GM18907 (cell line): Measurements from ENCODE around the gene KIF13A.
"Not testable (repeated sequence)": the region's sequence is repeated elsewhere in the genome, so short reads cannot be mapped to it uniquely, and the experiment has no call there.

Experiments used
- ATAC-seq: cut with Tn5 transposase; IDR thresholded peaks from one replicate; pipeline ENCODE4 v1.9.1; 2021; ENCODE audit warnings: mild to moderate bottlenecking, moderate library complexity; ENCODE audit not compliant: unreplicated experiment

Gene KIF13A

DNA sequence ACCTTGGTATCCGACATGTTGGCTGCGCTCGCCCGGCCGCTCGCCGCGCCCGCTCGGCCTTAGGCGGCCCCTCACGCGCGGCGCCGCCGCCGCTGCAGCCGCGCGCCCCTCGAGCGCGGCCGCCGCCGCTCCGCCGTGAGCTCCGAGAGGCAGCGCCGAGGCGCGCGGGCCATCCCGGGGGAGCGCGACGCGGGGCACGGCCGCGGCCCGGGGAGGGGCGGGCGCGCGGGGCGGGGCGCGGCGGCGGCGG lies at the start of gene KIF13A:
Gene KIF13A, minus strand, starts transcription at position 189 of the 250 bp plus-strand sequence. Its CDS starts 172 bp downstream, at position 17.
- no peak for ATAC-seq

- no peak for ATAC-seq
These were observed 49.3 kb upstream of the KIF13A start for GRCh38 chr6:18036781-18037180.

- ATAC-seq, result no peak
These were observed 48.0 kb upstream of the KIF13A start for GRCh38 chr6:18035330-18035854.

DNA sequence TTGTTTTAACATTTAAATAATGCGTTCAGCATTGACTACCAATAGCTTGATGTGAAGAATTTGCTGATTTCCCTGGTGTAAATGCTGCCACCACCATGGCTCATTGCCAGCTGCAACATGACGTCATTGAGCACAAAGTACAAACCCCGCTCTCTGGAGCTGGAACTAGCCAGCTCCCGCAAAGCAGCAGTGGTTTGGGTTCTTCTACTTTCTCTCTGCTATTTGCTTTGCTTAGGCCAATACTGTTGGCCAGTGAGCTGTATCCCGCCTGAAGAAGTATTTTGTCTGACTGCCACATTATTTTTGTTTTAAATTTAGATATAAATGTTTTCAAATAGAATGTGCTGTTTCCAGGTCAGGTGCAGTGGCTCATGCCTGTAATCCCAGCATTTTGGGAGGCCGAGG lies 47.4 kb upstream of the KIF13A start:
- no peak for ATAC-seq

DNA sequence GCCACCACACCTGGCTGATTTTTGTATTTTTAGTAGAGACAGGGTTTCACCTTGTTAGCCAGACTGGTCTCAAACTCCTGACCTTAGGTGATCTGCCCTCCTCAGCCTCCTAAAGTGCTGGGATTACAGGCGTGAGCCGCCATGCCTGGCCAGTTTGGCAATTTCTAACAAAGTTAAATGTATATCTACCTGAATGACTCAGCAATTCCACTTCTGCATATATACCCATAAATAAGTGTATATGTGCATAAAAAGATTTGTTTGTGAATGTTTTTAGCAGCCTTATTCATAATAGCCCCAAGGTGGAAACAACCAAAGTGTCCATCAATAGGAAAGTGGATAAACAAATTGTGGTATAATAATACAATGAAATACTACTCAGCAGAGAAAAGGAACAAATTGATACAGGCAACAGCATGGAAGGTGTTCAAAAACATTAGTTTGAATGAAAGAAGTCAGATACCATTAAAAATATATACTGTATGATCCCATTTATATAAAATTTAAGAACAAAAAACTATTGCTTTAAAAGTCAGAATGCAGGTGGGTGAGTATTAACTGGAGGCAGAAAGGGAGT lies 44.3 kb upstream of the KIF13A start:
- no peak for ATAC-seq

GRCh38 chr6:18031189-18031588 lies 43.8 kb upstream of the KIF13A start:
- ATAC-seq, result no peak

DNA sequence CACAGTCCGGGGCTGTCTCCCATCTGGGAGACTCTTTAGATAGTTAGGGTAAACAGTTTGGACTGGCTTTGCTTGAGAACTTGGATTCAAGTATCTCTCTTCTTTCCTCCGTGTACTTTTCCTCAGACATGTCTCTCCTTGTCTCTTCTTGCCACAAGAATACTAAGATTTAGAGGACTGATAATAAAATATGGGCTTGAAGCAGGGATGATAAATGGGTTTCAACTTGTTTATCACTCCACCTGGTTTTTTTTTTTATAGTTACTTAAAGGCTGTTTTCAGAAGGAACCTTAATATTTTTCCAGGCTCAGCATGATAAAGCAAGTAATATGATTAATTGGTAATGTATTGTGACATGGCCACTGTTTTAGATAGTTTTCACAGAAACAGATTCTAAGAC lies 40.9 kb upstream of the KIF13A start:
- no peak for ATAC-seq

DNA sequence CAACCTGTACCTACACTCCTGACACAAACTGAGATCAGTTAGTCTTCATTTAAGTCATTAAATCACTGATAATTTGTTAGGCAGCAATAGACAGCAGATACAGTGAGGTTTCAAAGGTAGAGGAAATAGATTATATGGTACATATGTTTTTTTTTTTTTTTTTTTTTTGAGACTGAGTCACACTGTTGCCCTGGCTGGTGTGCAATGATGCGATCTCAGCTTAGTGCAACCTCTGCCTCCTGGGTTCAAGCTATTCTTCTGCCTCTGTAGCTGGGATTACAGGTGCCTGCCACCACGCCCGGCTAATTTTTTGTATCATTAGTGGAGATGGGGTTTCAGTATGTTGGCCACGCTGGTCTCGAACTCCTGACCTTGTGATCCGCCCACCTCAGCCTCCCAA lies 38.2 kb upstream of the KIF13A start:
- no peak for ATAC-seq

GRCh38 chr6:18024876-18025275 lies 37.4 kb upstream of the KIF13A start:
- no peak for ATAC-seq

DNA sequence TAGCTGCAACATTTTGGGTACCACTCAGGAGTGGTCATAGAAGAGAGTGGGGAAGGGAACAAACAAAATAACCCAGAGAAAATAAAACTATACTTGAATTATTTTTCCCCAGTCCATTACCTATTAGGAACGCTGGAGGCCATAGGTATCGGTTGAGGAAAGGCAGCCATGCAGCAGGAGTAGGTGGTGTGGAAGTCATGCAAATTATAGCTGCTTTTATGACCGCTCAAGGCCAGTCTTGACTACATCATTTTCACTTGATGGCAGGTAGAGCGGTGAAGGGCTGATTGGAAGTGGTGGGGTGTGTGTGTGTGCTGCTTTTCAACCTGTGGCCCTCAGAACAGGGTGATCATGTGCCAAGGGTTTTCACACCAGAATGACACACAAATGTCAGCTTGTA lies 36.5 kb upstream of the KIF13A start:
- ATAC-seq, result no peak

DNA sequence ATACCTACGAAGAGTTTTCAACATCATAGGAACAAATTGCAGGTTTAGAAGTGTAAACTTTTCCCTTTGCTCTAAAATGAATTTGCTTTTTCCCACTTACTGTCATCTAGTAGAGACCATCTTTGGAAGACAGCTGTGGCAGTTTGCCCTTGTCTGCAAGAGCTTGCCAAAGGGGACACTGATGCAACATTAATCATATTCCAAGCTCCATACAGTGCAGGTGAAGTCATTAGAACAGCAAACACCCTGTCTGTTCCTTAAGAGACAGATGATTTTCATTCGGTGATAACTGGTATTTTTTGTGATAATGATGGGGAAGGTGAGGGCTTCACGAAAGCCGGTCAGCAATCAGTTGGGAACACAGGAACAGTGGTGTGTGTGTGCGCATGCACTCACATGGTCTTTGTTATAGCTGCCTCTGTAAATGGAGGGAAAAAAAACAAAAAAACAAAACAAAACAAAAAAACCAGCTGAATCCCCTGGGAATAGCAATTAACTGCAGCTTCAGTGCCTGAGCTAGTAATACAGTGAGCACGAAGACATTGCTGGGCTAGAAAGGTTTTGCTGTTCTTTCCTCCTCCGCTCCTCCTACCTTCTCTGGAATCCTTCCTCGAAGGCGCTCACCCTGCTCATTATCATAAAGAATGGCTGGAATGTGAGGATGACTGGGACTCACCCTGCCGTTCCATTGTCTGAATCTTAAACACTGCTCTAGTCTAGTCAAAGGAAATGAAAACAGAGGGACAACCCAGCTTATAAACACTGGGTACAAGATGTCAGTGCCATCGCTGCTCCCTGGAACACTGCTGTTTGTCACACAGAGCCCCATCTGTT lies 35.2 kb upstream of the KIF13A start:
- ATAC-seq, result no peak

DNA sequence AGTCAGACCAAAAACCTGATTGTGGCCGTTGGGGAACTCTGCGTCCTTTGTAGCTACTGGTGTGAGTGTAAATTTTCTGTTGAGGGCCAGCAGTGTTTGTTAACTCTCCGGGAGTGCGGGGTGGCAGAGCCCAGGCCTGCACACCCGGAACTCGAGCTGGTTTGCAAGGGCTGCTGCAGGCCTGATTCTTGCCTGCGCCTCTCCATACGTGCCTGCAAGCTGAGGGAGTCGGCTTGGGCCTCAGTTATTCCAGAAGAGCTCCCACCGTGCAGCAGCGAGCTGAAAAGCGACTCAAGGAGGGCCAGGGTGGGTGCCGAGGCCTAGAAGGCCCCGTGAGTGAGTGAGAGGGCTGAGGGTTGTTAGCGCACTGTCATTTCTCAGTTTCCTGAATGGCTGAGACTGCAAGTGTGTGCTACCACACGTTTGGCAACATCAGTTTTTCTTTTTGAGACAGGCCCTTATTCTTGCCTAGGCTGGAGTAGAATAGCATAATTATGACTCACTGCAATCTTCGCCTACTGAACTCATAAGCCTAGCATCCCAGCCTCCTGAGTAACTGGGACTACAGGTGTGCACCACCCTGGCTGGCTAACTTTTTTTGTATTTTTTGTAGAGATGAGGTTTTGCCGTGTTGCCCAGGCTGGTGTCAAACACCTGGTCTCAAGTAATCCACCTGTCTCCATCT lies 33.9 kb upstream of the KIF13A start:
- ATAC-seq, result no peak

GRCh38 chr6:18020545-18020944 lies 33.1 kb upstream of the KIF13A start:
- not testable (repeated sequence) for ATAC-seq

GRCh38 chr6:18019539-18020534 lies 32.4 kb upstream of the KIF13A start:
- ATAC-seq, result no peak

DNA sequence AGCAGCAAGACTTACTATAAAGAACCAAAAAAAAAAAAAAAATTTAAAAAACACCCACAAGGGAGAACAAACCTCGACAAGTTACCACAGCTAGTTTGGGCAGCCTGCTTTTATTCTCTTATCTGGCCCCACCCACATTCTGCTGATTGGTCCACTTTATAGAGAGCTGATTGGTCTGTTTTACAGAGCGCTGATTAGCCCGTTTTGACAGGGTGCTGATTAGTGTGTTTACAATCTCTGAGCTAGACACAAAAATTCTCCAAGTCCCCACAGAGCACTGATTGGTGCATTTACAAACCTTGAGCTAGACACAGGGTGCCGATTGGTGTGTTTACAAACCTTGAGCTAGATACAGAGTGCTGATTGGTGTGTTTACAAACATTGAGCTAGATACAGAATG lies 31.7 kb upstream of the KIF13A start:
- ATAC-seq, result not testable (repeated sequence)

DNA sequence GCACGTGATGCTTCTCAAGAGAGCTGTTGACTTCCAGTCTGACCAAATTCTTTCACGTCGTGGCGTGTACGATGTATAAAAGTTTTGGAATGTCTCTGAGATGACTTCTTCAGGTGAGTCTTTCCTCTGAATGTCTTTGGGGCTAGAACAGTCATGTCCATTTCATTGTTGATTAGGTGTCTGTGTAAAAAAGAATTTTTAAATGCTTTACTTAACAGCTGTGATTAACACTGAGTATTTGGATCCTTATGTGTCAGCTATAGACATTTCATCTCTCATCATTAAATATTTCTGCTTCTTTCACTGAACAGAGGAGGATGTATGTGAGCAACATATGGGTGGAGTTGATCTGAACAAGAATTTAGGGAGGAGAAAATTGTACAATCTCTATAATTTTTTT lies 29.3 kb upstream of the KIF13A start:
- no peak for ATAC-seq

- ATAC-seq, result no peak
These were observed 28.7 kb upstream of the KIF13A start for GRCh38 chr6:18016133-18016532.

GRCh38 chr6:18011287-18011686 lies 23.9 kb upstream of the KIF13A start:
- ATAC-seq, result no peak

GRCh38 chr6:18010540-18010939 lies 23.1 kb upstream of the KIF13A start:
- ATAC-seq, result not testable (repeated sequence)

DNA sequence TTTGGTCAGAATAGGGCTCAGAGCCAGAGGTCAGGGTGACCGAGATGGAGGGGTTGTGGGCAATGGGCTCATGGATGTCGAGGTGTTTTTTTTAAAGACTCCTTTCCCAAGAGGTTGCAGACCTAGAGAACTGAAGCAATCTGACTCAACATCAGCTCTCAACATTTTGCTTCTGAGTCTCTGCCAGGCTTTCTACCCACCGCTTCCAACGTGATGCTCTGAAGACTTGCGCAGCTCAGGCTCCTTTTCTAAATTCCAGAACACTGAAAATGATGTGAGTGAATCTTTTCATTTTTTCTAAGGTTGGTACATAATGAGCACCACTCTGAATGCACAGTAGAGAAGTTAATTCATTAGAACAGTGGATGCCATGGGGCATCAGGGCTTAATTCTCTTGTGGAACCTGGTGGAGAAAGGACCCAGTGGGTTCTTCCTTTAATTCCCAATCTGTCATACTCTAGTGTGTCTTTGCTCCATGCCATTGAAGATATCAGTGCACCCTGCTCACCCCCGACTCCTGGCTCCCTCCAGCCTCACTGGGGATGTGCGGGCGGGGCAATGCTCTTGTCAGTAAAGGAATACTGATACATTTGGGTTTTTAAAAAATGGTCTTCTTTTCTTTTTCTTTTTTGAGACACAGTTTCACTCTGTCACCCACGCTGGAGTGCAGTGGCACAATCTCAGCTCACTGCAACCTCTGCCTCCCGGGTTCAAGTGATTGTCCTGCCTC lies 17.0 kb upstream of the KIF13A start:
- ATAC-seq, result no peak
